Activated naive CD8-positive, alpha-beta T cell treated with anti-CD3 and anti-CD28 coated beads for 36 hours (primary cell): ENCODE measurements around the gene TMEM26. TPM values are rescaled to one million over a fixed set of nuclear protein-coding genes. Genes with fewer than 3 reads are reported as not detected.

Source experiments
- DNase-seq: peaks from one replicate; pipeline ENCODE4 v3.0.0; 2021
- H3K27ac Mint-ChIP-seq: one replicate; pipeline ENCODE4 v1.8.0; 2022; ENCODE audit warnings: mild to moderate bottlenecking, moderate library complexity, mixed read lengths
- H3K27me3 Mint-ChIP-seq: one replicate; pipeline ENCODE4 v1.8.0; 2022; ENCODE audit warnings: mild to moderate bottlenecking, mixed read lengths
- H3K36me3 Mint-ChIP-seq: one replicate; pipeline ENCODE4 v1.8.0; 2021; ENCODE audit warnings: mild to moderate bottlenecking, mixed read lengths
- H3K4me1 Mint-ChIP-seq: one replicate; pipeline ENCODE4 v1.8.0; 2021; ENCODE audit warnings: mixed read lengths
- H3K4me3 Mint-ChIP-seq: one replicate; pipeline ENCODE4 v1.8.0; 2022; ENCODE audit warnings: mild to moderate bottlenecking, moderate library complexity, mixed read lengths
- H3K9me3 Mint-ChIP-seq: one replicate; pipeline ENCODE4 v1.8.0; 2022; ENCODE audit warnings: mixed read lengths
- total RNA-seq, 2 experiments: library from RNA; stranded (reverse); gene quantifications; one replicate each; pipeline ENCODE4 v1.2.3, GENCODE V29; 2021

The TMEM26 gene
- not detected for total RNA-seq

- Mint-ChIP-seq H3K27ac (no peak within 1 kb of the TSS), H3K27me3 (peaks cover 46% of the 10 kb centered on the region), H3K4me1 (peaks cover 6% of the 10 kb centered on the region), H3K9me3 (no peaks in the 10 kb centered on the region), H3K36me3 (no peaks in the 10 kb centered on the region), H3K4me3 (peak within 1 kb of the TSS; percentile 8)
- peak; percentile 1 for DNase-seq
These were observed at the start of gene TMEM26 for GRCh38 chr10:61452655-61453641. Gene TMEM26, minus strand, starts transcription at chr10:61453381. Its CDS starts 300 bp downstream, at chr10:61453081.

DNA sequence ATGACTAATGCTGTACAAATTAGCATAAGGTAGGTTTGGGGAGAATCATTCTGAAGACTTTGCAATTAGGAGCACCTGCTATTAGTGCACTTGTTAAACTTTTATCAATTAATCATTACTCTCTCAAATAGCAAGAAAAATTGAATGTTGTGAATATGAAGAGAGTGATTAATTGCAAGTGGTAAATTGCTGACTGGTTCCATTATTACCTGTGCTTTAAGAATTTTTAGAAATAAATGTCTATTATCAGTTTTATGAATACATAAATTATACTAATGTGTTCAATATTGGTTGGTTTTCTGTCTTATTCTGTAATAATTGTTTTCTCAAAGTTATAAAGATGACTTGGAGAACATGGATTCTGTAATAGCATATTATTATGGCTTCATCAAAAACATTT is 47.3 kb upstream of the TMEM26 start:
- no peak for DNase-seq
- no peaks in the 10 kb centered on the region for H3K9me3 Mint-ChIP-seq
- H3K36me3 Mint-ChIP-seq: no peaks in the 10 kb centered on the region
- H3K4me1 Mint-ChIP-seq: no peaks in the 10 kb centered on the region
- peaks cover 3% of the 10 kb centered on the region for H3K27me3 Mint-ChIP-seq
- no peak overlapping the region for H3K4me3 Mint-ChIP-seq
- no peak overlapping the region for H3K27ac Mint-ChIP-seq

GRCh38 chr10:61492364-61492995 is 39.3 kb upstream of the TMEM26 start:
- Mint-ChIP-seq H3K4me3 (no peak overlapping the region), H3K27me3 (peaks cover 3% of the 10 kb centered on the region), H3K4me1 (no peaks in the 10 kb centered on the region), H3K36me3 (no peaks in the 10 kb centered on the region), H3K27ac (no peak overlapping the region), H3K9me3 (no peaks in the 10 kb centered on the region)
- no peak for DNase-seq

GRCh38 chr10:61487506-61487905 is 34.3 kb upstream of the TMEM26 start:
- H3K4me3 Mint-ChIP-seq: no peak overlapping the region
- no peak overlapping the region for H3K27ac Mint-ChIP-seq
- H3K4me1 Mint-ChIP-seq: no peaks in the 10 kb centered on the region
- no peaks in the 10 kb centered on the region for H3K9me3 Mint-ChIP-seq
- H3K36me3 Mint-ChIP-seq: no peaks in the 10 kb centered on the region
- H3K27me3 Mint-ChIP-seq: no peaks in the 10 kb centered on the region
- no peak for DNase-seq

DNA sequence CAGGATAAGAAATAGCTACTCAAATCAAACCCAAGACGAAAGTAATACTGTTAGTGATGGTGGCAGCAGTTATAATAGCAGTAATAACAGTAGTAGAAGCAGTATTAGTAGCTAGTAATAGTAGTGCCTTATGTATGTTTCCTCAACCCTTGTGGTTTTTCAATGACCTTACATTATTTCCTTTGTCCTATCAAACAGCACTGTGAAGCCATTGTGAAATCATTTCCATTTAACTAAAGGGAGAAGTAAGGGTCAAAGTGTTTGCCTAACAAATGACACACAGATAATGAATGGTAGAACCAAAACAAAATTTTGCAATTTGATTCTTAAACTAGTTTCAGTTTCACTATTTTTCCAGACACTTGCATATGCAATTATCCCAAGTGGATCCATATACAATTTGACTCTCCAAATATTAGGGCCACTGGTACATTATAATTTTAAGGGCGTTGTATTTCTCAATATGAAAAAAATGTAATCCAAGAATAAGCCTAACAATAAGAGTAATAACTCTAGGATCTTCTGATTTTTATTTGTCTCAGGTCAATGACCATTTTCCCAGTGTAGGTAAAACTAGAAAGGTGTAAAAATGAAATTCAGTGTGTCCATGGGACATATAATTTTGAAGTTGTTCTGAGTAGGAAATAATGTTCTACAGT is 33.7 kb upstream of the TMEM26 start:
- Mint-ChIP-seq H3K27ac (no peak overlapping the region), H3K4me3 (no peak overlapping the region), H3K4me1 (no peaks in the 10 kb centered on the region), H3K27me3 (no peaks in the 10 kb centered on the region), H3K9me3 (no peaks in the 10 kb centered on the region), H3K36me3 (no peaks in the 10 kb centered on the region)
- no peak for DNase-seq

GRCh38 chr10:61486251-61486650 is 33.1 kb upstream of the TMEM26 start:
- Mint-ChIP-seq H3K9me3 (no peaks in the 10 kb centered on the region), H3K27me3 (no peaks in the 10 kb centered on the region), H3K27ac (no peak overlapping the region), H3K36me3 (no peaks in the 10 kb centered on the region), H3K4me3 (no peak overlapping the region), H3K4me1 (no peaks in the 10 kb centered on the region)
- no peak for DNase-seq

- no peak overlapping the region for H3K4me3 Mint-ChIP-seq
- H3K36me3 Mint-ChIP-seq: no peaks in the 10 kb centered on the region
- H3K27ac Mint-ChIP-seq: no peak overlapping the region
- H3K9me3 Mint-ChIP-seq: no peaks in the 10 kb centered on the region
- no peaks in the 10 kb centered on the region for H3K4me1 Mint-ChIP-seq
- H3K27me3 Mint-ChIP-seq: no peaks in the 10 kb centered on the region
- no peak for DNase-seq
These were observed 28.4 kb upstream of the TMEM26 start for GRCh38 chr10:61481597-61481996.

DNA sequence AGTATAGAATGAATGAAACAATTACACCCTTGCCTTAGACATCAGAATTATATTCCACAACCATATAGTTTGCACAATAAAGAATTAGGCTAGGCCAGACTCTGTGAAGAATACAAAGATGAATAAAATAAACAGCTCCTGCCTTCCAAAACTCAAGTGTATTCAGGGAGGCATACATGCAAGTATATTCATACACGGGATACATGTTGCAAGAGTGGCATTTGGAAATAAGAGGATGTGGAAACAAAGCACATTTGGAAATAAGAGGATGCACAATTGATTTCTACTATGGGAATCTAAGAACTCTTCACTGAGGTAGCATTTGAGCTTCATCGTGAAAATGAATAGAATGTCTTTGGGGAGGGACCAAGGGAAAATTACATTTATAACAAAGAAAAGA is 27.0 kb upstream of the TMEM26 start:
- H3K4me1 Mint-ChIP-seq: no peaks in the 10 kb centered on the region
- H3K27me3 Mint-ChIP-seq: no peaks in the 10 kb centered on the region
- H3K36me3 Mint-ChIP-seq: no peaks in the 10 kb centered on the region
- no peak for DNase-seq
- no peaks in the 10 kb centered on the region for H3K9me3 Mint-ChIP-seq
- H3K27ac Mint-ChIP-seq: no peak overlapping the region
- H3K4me3 Mint-ChIP-seq: no peak overlapping the region

- Mint-ChIP-seq H3K27me3 (no peaks in the 10 kb centered on the region), H3K9me3 (no peaks in the 10 kb centered on the region), H3K4me1 (no peaks in the 10 kb centered on the region), H3K27ac (no peak overlapping the region), H3K36me3 (no peaks in the 10 kb centered on the region), H3K4me3 (no peak overlapping the region)
- no peak for DNase-seq
These were observed 25.6 kb upstream of the TMEM26 start for GRCh38 chr10:61478621-61479312.

DNA sequence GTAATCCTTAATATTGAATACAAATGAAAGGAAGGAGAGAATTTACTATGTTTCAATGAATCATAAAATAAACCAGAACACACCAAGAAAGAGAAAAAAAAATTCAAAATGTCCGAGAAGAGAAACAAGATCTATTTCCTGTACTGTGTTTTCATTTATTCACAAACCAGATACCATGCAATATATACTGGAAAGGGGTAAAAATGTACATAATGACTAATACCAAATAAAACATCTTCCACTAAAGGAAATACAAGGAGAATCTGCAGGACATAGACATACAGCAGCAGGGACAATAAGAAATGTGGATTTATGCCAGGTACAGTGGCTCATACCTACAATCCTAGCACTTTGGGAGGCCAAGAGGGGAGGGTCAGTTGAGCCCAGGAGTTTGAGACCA is 24.3 kb upstream of the TMEM26 start:
- Mint-ChIP-seq H3K27me3 (no peaks in the 10 kb centered on the region), H3K4me3 (no peak overlapping the region), H3K27ac (no peak overlapping the region), H3K4me1 (no peaks in the 10 kb centered on the region), H3K9me3 (no peaks in the 10 kb centered on the region), H3K36me3 (no peaks in the 10 kb centered on the region)
- DNase-seq: no peak

GRCh38 chr10:61476529-61476928 is 23.3 kb upstream of the TMEM26 start:
- Mint-ChIP-seq H3K4me3 (no peak overlapping the region), H3K27ac (no peak overlapping the region), H3K9me3 (no peaks in the 10 kb centered on the region), H3K36me3 (no peaks in the 10 kb centered on the region), H3K27me3 (no peaks in the 10 kb centered on the region), H3K4me1 (no peaks in the 10 kb centered on the region)
- no peak for DNase-seq

- H3K36me3 Mint-ChIP-seq: no peaks in the 10 kb centered on the region
- H3K27me3 Mint-ChIP-seq: no peaks in the 10 kb centered on the region
- no peak overlapping the region for H3K4me3 Mint-ChIP-seq
- no peaks in the 10 kb centered on the region for H3K9me3 Mint-ChIP-seq
- H3K27ac Mint-ChIP-seq: no peak overlapping the region
- no peaks in the 10 kb centered on the region for H3K4me1 Mint-ChIP-seq
- no peak for DNase-seq
These were observed 22.3 kb upstream of the TMEM26 start for GRCh38 chr10:61475449-61475873.

DNA sequence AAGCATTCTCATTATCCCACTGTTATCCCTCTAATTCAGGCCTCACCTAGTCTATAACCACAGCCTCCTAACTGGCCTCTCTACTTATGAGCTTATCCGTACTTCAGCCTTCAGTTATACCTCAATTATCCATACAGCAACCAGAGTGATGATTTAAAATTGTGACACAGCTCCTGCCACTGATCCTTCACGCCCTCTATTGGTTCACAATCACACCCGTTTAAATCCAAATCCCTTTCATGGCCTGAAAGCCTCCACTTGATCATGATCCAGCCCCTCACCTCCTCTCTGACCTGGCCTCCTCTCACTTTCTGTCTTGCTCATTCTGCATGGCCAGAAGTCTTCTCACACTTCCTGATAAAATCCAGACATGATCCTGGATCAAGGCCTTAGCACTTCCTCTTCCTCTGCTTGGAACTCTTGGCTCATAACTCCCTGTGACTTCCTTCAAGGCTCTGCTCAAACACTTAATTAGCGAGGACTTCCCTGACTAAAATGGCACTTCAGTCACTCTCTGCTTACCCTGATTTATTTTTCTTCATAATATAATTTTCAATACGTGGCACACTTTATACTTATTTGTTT is 19.0 kb upstream of the TMEM26 start:
- Mint-ChIP-seq H3K4me1 (no peaks in the 10 kb centered on the region), H3K27ac (no peak overlapping the region), H3K4me3 (no peak overlapping the region), H3K27me3 (no peaks in the 10 kb centered on the region), H3K36me3 (no peaks in the 10 kb centered on the region), H3K9me3 (no peaks in the 10 kb centered on the region)
- no peak for DNase-seq

DNA sequence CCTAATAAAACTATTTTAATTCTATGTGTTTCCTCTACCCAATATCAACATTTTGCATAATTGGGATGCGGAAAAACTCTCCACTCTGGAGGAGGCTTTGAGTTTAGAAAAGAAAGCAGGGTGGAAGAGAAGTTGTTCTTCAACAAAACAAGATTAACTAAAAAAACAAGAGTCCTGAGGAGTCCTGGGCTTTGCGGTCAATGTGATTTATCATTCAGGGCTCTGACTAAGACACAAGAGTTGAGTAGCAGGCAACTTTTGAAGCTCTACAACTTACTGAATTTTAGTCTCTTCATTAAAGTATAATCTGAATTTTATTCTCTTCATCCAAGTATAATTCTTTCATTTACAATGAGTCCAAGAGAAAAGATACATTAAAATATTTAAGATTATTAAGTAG is 18.3 kb upstream of the TMEM26 start:
- Mint-ChIP-seq H3K27ac (no peak overlapping the region), H3K4me1 (no peaks in the 10 kb centered on the region), H3K27me3 (no peaks in the 10 kb centered on the region), H3K4me3 (no peak overlapping the region), H3K36me3 (no peaks in the 10 kb centered on the region), H3K9me3 (no peaks in the 10 kb centered on the region)
- no peak for DNase-seq
